Measurements from ENCODE around the gene ANKRA2.

Gene ANKRA2

GRCh38 chr5:73591698-73592501 lies 26.5 kb upstream of the ANKRA2 start:
- H3K4me1 ChIP-seq (ENCODE audit: control insufficient read depth in 1 of 2, insufficient read depth in 1 of 2, low read depth in 1 of 2, low read length in 1 of 2) = no peaks in the 10 kb centered on the region
- H3K4me3 ChIP-seq (ENCODE audit: low read depth in 1 of 2, low read length in 1 of 2) = no peak overlapping the region
- H3K9me3 ChIP-seq = no peaks in the 10 kb centered on the region
- no peak for TF ChIP-seq CTCF (IDR thresholded peaks at IDR 0.05)
- no peaks in the 10 kb centered on the region for H3K36me3 ChIP-seq
- H3K27me3 ChIP-seq = no peaks in the 10 kb centered on the region
- H3K27ac ChIP-seq = no peak overlapping the region

GRCh38 chr5:73591102-73591695 lies 25.8 kb upstream of the ANKRA2 start:
- Histone ChIP-seq H3K36me3 (no peaks in the 10 kb centered on the region), H3K9me3 (no peaks in the 10 kb centered on the region), H3K27ac (no peak overlapping the region), H3K27me3 (no peaks in the 10 kb centered on the region), H3K4me3 (ENCODE audit: low read depth in 1 of 2, low read length in 1 of 2) (no peak overlapping the region), H3K4me1 (ENCODE audit: control insufficient read depth in 1 of 2, insufficient read depth in 1 of 2, low read depth in 1 of 2, low read length in 1 of 2) (no peaks in the 10 kb centered on the region)
- TF ChIP-seq CTCF (IDR thresholded peaks at IDR 0.05) = peak; percentile 74

GRCh38 chr5:73587923-73588322 lies 22.5 kb upstream of the ANKRA2 start:
- no peak overlapping the region for H3K4me3 ChIP-seq (ENCODE audit: low read depth in 1 of 2, low read length in 1 of 2)
- no peaks in the 10 kb centered on the region for H3K9me3 ChIP-seq
- H3K27me3 ChIP-seq = no peaks in the 10 kb centered on the region
- no peaks in the 10 kb centered on the region for H3K4me1 ChIP-seq (ENCODE audit: control insufficient read depth in 1 of 2, insufficient read depth in 1 of 2, low read depth in 1 of 2, low read length in 1 of 2)
- no peak for TF ChIP-seq CTCF (IDR thresholded peaks at IDR 0.05)
- H3K36me3 ChIP-seq = no peaks in the 10 kb centered on the region
- H3K27ac ChIP-seq = no peak overlapping the region

- H3K27ac ChIP-seq = no peak overlapping the region
- no peaks in the 10 kb centered on the region for H3K4me1 ChIP-seq (ENCODE audit: control insufficient read depth in 1 of 2, insufficient read depth in 1 of 2, low read depth in 1 of 2, low read length in 1 of 2)
- peaks cover 28% of the 10 kb centered on the region for H3K36me3 ChIP-seq
- no peaks in the 10 kb centered on the region for H3K27me3 ChIP-seq
- no peak overlapping the region for H3K4me3 ChIP-seq (ENCODE audit: low read depth in 1 of 2, low read length in 1 of 2)
- no peak for TF ChIP-seq CTCF (IDR thresholded peaks at IDR 0.05)
- H3K9me3 ChIP-seq = no peaks in the 10 kb centered on the region
Observed at GRCh38 chr5:73582285-73583145, 17.1 kb upstream of the ANKRA2 start.

GRCh38 chr5:73565969-73566547 lies 619 bp upstream of the ANKRA2 start:
- Histone ChIP-seq H3K9me3 (no peaks in the 10 kb centered on the region), H3K4me3 (ENCODE audit: low read depth in 1 of 2, low read length in 1 of 2) (peak overlapping the region; percentile 83 to 94), H3K36me3 (peaks cover 20% of the 10 kb centered on the region), H3K27me3 (no peaks in the 10 kb centered on the region), H3K4me1 (ENCODE audit: control insufficient read depth in 1 of 2, insufficient read depth in 1 of 2, low read depth in 1 of 2, low read length in 1 of 2) (peaks cover 18 to 23% of the 10 kb centered on the region in 2 experiments), H3K27ac (peak overlapping the region; percentile 94)
- TF ChIP-seq CTCF (IDR thresholded peaks at IDR 0.05) = no peak
